Ishikawa (cell line): ENCODE measurements around the gene SLC5A10.

ENCODE experiments used
- CEBPB ChIP-seq: IDR thresholded peaks from 2 replicates; pipeline ENCODE4 v1.6.1; 2012
- CREB1 ChIP-seq: IDR thresholded peaks from 2 replicates; pipeline ENCODE4 v1.6.1; 2012; ENCODE audit warnings: low read depth
- EGR1 ChIP-seq: IDR thresholded peaks from 2 replicates; pipeline ENCODE4 v1.6.1; 2012
- EP300 ChIP-seq: IDR thresholded peaks from 2 replicates; pipeline ENCODE4 v1.6.1; 2012; ENCODE audit warnings: borderline replicate concordance
- FOXM1 ChIP-seq: IDR thresholded peaks from 2 replicates; pipeline ENCODE4 v1.6.1; 2012; ENCODE audit warnings: low read depth, borderline replicate concordance
- MAX ChIP-seq: IDR thresholded peaks from 2 replicates; pipeline ENCODE4 v1.6.1; 2012
- NFIC ChIP-seq: IDR thresholded peaks from 2 replicates; pipeline ENCODE4 v1.6.1; 2012
- RAD21 ChIP-seq: IDR thresholded peaks from 2 replicates; pipeline ENCODE4 v1.6.1; 2012; ENCODE audit warnings: low read depth
- REST ChIP-seq: IDR thresholded peaks from 2 replicates; pipeline ENCODE4 v1.6.1; 2012; ENCODE audit warnings: low read depth, mild to moderate bottlenecking
- TAF1 ChIP-seq: IDR thresholded peaks from 2 replicates; pipeline ENCODE4 v1.6.1; 2012; ENCODE audit warnings: low read depth, mild to moderate bottlenecking
- TCF12 ChIP-seq: IDR thresholded peaks from 2 replicates; pipeline ENCODE4 v1.6.1; 2012; ENCODE audit warnings: low read depth
- USF1 ChIP-seq: IDR thresholded peaks from 2 replicates; pipeline ENCODE4 v1.6.1; 2012
- YY1 ChIP-seq: IDR thresholded peaks from 2 replicates; pipeline ENCODE4 v1.6.1; 2012; ENCODE audit warnings: low read depth

- no peak for TF ChIP-seq REST
- TF ChIP-seq MAX = no peak
- no peak for TF ChIP-seq TCF12
- TF ChIP-seq NFIC = no peak
- no peak for TF ChIP-seq YY1
- TF ChIP-seq EGR1 = no peak
- no peak for TF ChIP-seq TAF1
- no peak for TF ChIP-seq RAD21
- TF ChIP-seq EP300 = no peak
- no peak for TF ChIP-seq CEBPB
- no peak for TF ChIP-seq USF1
- TF ChIP-seq FOXM1 = no peak
- no peak for TF ChIP-seq CREB1
Measured at GRCh38 chr17:18975597-18975996, 23.6 kb downstream of the SLC5A10 start.
